GM12874 (cell line): ENCODE results near the gene TBX21.
A peak's percentile ranks its signal among the peaks of the same experiment; 100 is the strongest.

ENCODE experiments used
- CTCF ChIP-seq: IDR thresholded peaks from 2 replicates; pipeline ENCODE4 v1.5.1; 2011; ENCODE audit warnings: low read depth, mild to moderate bottlenecking, control low read depth, low read length, moderate library complexity; ENCODE audit not compliant: insufficient read depth

Gene TBX21

DNA sequence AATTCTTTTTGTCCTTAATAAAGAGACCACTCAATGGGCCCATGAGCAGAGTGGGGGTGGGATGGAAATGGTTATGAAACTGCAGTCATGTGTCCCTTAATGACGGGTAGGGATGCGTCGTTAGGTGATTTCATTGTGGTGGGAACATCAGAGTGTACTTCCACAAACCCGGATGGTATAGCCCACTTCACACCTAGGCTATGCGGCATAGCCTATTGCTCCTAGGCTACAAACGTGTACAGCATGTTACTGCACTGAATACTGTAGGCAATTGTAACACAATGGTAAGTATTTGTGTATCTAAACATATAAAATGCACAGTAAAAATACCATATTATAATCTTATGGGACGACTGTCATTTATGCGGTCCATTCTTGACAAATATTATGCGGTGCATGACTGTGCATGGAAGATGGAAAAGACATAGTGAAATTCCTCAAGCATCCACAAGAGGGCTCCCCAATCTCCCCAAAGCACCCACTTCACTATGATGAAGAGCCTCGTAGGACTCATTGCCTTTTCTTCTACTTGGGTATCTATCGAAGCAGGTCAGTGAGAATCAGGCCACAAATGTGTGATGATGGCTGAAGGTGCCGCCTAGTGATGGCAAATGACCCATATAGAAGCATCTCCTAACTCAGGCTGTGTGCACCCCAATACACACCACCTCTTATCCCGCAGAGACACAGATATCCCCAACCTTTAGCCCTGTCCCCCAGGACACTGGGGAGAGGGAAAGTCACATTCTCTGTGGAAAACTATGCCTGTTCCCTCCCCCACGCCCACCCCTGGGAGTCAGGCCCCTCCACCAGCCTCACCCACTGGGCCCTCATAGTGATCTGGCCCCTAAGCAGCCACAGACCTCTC, 43.5 kb downstream of the TBX21 start:
- peak; percentile 76 for TF ChIP-seq CTCF

GRCh38 chr17:47778184-47778635, 45.2 kb downstream of the TBX21 start:
- no peak for TF ChIP-seq CTCF

GRCh38 chr17:47781397-47781796, 48.4 kb downstream of the TBX21 start:
- TF ChIP-seq CTCF: no peak

GRCh38 chr17:47785538-47786123, 52.6 kb downstream of the TBX21 start:
- no peak for TF ChIP-seq CTCF

- peak; percentile 75 for TF ChIP-seq CTCF
Observed at GRCh38 chr17:47789611-47790561, 56.9 kb downstream of the TBX21 start.

DNA sequence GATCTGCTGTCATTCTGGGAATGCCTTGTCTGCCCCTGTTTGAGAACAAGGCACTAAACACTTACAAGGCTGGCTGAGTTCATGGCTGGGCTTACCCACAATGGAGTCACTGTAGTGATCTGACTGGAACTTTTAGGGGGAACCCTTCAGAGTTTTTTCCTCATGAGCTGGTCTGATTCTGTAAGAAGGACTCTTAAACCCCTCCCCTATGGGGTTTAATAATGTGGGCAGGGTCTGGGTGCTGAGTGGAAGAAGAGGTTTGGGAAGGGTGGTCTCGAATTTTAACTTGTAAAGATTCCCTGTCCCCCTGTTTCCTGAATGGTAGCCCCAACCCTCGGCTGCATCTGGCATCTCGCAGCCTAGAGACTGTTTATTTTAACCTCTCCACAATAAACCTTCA, 58.0 kb downstream of the TBX21 start:
- no peak for TF ChIP-seq CTCF

- TF ChIP-seq CTCF: no peak
Observed at GRCh38 chr17:47792457-47792856, 59.4 kb downstream of the TBX21 start.
